Keratinocyte (primary cell): ENCODE results near the gene DNAJB5. TPM values are rescaled to one million over a fixed set of nuclear protein-coding genes. Genes with fewer than 3 reads are reported as not detected.

Source experiments
- DNase-seq: peaks from one replicate; pipeline ENCODE4 v3.0.0-alpha.2; 2011; ENCODE audit warnings: low read depth, missing footprints, low spot score
- FAIRE-seq: peaks from 2 replicates; lab custom pipeline; 2011; peaks lifted over from hg19 to GRCh38; lab: Jason Lieb, UNC
- H2AFZ ChIP-seq: 2 replicates; pipeline ENCODE4 v1.6.0; 2012; ENCODE audit warnings: low read length, control low read depth, inconsistent platforms; ENCODE audit not compliant: control insufficient read depth
- H3K27ac ChIP-seq: 2 replicates; pipeline ENCODE4 v1.5.1; 2011; ENCODE audit warnings: low read length; ENCODE audit not compliant: control insufficient read depth, insufficient read depth
- H3K27me3 ChIP-seq: 3 replicates; pipeline ENCODE4 v1.6.0; 2011; ENCODE audit warnings: low read length; ENCODE audit not compliant: control insufficient read depth, insufficient read depth; ENCODE audit errors: extremely low read depth
- H3K36me3 ChIP-seq, 2 experiments: 2 replicates in 1 of 2; 3 replicates in 1 of 2; pipeline ENCODE4 v1.5.1; 2011; ENCODE audit warnings: low read length in 2 of 2, mild to moderate bottlenecking in 1 of 2; ENCODE audit not compliant: control insufficient read depth in 2 of 2, insufficient read depth in 2 of 2; ENCODE audit errors: extremely low read depth in 1 of 2
- H3K4me1 ChIP-seq: 3 replicates; pipeline ENCODE4 v1.5.1; 2011; ENCODE audit warnings: low read length; ENCODE audit not compliant: control insufficient read depth, insufficient read depth; ENCODE audit errors: extremely low read depth
- H3K4me2 ChIP-seq: 3 replicates; pipeline ENCODE4 v1.6.0; 2011; ENCODE audit warnings: low read depth, low read length; ENCODE audit not compliant: control insufficient read depth, insufficient read depth; ENCODE audit errors: extremely low read depth
- H3K4me3 ChIP-seq, 3 experiments: fragments of 200-600 bp in 1 of 3; sonication (generic) in 1 of 3; 2 replicates in 2 of 3; 3 replicates in 1 of 3; pipeline ENCODE4 v1.5.1; 2011 to 2016; ENCODE audit warnings: low read length in 3 of 3, mild to moderate bottlenecking in 3 of 3, control low read depth in 2 of 3, inconsistent platforms in 1 of 3, low read depth in 1 of 3, mixed read lengths in 1 of 3, mixed run types in 1 of 3, moderate library complexity in 1 of 3; ENCODE audit not compliant: control insufficient read depth in 2 of 3, insufficient read depth in 2 of 3; ENCODE audit errors: extremely low read depth in 1 of 3
- H3K79me2 ChIP-seq: 2 replicates; pipeline ENCODE4 v1.6.0; 2012; ENCODE audit warnings: low read length; ENCODE audit not compliant: control insufficient read depth, insufficient read depth
- H3K9ac ChIP-seq: 3 replicates; pipeline ENCODE4 v1.6.0; 2011; ENCODE audit warnings: low read length; ENCODE audit not compliant: control insufficient read depth, insufficient read depth; ENCODE audit errors: extremely low read depth
- H3K9me1 ChIP-seq: 3 replicates; pipeline ENCODE4 v1.6.0; 2011; ENCODE audit warnings: low read length; ENCODE audit not compliant: control insufficient read depth, insufficient read depth; ENCODE audit errors: extremely low read depth
- H3K9me3 ChIP-seq: 2 replicates; pipeline ENCODE4 v1.5.1; 2012; ENCODE audit warnings: low read depth, low read length; ENCODE audit not compliant: control insufficient read depth
- H4K20me1 ChIP-seq: 3 replicates; pipeline ENCODE4 v1.6.0; 2011; ENCODE audit warnings: low read length; ENCODE audit not compliant: control insufficient read depth, insufficient read depth; ENCODE audit errors: extremely low read depth
- EZH2 ChIP-seq: IDR thresholded peaks from one replicate; pipeline ENCODE4 v1.6.1; 2012; ENCODE audit warnings: inconsistent platforms, mild to moderate bottlenecking, low read length, moderate library complexity
- dilution Hi-C: fragments of 300-500 bp; cut with MboI; formaldehyde crosslinking; loops from one replicate; pipeline ENCODE4 v1.7.0; 2020; ENCODE audit warnings: low sequenced_read_pairs; ENCODE audit not compliant: extremely low pct_ligation_motif_present
- polyA plus RNA-seq, 5 experiments: library from polyadenylated mRNA; depleted of rRNA in 3 of 5; stranded (reverse) in 3 of 5; stranded (forward) in 1 of 5; unstranded in 1 of 5; fragments of >200 nt; gene quantifications; 1 replicate in 1 of 5; 2 replicates in 3 of 5; 3 replicates in 1 of 5; pipeline versions ENCODE4 v1.2.1 to v1.2.3, GENCODE V29; 2011 to 2012; ENCODE audit warnings: missing spikeins in 2 of 5, low read depth in 1 of 5, low replicate concordance in 1 of 5
- TF ChIP-seq, protein P1 (sequence below), 3 experiments: IDR thresholded peaks in 1 of 3; conservative IDR thresholded peaks in 1 of 3; optimal IDR thresholded peaks in 1 of 3; 2 replicates in 2 of 3; 3 replicates in 1 of 3; pipeline versions ENCODE3 to v1.5.1; 2011; ENCODE audit warnings: low read length in 3 of 3, mild to moderate bottlenecking in 3 of 3, moderate library complexity in 2 of 3, control low read depth in 1 of 3, inconsistent platforms in 1 of 3; ENCODE audit not compliant: insufficient read depth in 2 of 3; ENCODE audit errors: extremely low read depth in 1 of 3

The DNAJB5 gene
- polyA plus RNA-seq, 1 donor (not counting 4 experiments of a cell fraction or from before 2014, with no cell fraction given), result 2.4 TPM

DNA sequence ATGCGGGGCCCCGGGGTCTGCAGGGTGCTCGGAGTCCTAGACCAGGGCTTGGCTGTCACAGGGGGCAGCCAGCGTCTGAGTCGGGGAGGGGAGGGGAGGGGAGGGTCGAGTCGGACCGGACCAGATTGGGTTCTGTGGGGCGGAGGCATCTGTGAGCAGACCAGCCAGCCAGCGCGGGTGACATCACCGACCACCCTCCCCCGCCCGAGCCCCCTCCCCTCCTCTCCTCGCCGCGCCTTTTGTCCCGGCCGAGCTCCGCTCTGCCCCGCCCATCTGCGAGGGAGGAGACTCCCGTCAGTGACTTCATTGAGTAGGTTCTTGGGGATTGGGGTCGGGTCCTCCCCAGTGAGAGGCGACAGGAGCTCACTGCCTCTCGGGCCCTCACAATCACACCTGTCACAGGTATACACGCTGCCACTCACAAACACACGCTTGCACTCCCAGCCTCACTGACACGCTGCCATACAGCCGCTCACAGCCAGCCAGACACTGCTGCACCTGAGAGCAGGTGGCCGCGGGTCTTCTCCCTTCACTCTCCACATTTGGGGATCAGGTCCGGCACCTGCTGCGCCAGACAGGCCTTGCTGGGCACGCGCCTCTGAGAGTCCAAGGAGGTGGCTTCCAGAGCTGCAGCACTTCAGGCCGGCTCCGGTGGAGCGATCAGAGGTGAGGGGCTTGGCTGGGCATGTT is 546 bp downstream of the DNAJB5 start:
- dilution Hi-C loops, result no loop called here
- H4K20me1 ChIP-seq, result no peaks in the 10 kb centered on the region
- no peak for DNase-seq
- no peaks in the 10 kb centered on the region for H3K79me2 ChIP-seq
- H3K4me2 ChIP-seq, result peak overlapping the region; percentile 87
- H3K4me1 ChIP-seq, result peaks cover 67% of the 10 kb centered on the region
- peaks cover 3% of the 10 kb centered on the region for H3K9me1 ChIP-seq
- H3K27ac ChIP-seq, result peak overlapping the region; percentile 56
- no peaks in the 10 kb centered on the region for H3K9me3 ChIP-seq
- H3K9ac ChIP-seq, result peak overlapping the region; percentile 76
- H3K36me3 ChIP-seq, result peaks cover 0 to 3% of the 10 kb centered on the region in 2 experiments
- peak overlapping the region; percentile 65 for H2AFZ ChIP-seq
- TF ChIP-seq, protein P1, sequence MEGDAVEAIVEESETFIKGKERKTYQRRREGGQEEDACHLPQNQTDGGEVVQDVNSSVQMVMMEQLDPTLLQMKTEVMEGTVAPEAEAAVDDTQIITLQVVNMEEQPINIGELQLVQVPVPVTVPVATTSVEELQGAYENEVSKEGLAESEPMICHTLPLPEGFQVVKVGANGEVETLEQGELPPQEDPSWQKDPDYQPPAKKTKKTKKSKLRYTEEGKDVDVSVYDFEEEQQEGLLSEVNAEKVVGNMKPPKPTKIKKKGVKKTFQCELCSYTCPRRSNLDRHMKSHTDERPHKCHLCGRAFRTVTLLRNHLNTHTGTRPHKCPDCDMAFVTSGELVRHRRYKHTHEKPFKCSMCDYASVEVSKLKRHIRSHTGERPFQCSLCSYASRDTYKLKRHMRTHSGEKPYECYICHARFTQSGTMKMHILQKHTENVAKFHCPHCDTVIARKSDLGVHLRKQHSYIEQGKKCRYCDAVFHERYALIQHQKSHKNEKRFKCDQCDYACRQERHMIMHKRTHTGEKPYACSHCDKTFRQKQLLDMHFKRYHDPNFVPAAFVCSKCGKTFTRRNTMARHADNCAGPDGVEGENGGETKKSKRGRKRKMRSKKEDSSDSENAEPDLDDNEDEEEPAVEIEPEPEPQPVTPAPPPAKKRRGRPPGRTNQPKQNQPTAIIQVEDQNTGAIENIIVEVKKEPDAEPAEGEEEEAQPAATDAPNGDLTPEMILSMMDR (optimal IDR thresholded peaks at IDR 0.05 in 1 of 3, IDR thresholded peaks at IDR 0.05 in 1 of 3, conservative IDR thresholded peaks at IDR 0.05 in 1 of 3; ENCODE audit: extremely low read depth in 1 of 3, insufficient read depth in 2 of 3, low read length in 3 of 3), result no peak
- TF ChIP-seq EZH2, result no peak
- FAIRE-seq, result no peak
- H3K4me3 ChIP-seq, result peak overlapping the region; percentile 60 to 81 (median 74)
- H3K27me3 ChIP-seq, result no peaks in the 10 kb centered on the region

DNA sequence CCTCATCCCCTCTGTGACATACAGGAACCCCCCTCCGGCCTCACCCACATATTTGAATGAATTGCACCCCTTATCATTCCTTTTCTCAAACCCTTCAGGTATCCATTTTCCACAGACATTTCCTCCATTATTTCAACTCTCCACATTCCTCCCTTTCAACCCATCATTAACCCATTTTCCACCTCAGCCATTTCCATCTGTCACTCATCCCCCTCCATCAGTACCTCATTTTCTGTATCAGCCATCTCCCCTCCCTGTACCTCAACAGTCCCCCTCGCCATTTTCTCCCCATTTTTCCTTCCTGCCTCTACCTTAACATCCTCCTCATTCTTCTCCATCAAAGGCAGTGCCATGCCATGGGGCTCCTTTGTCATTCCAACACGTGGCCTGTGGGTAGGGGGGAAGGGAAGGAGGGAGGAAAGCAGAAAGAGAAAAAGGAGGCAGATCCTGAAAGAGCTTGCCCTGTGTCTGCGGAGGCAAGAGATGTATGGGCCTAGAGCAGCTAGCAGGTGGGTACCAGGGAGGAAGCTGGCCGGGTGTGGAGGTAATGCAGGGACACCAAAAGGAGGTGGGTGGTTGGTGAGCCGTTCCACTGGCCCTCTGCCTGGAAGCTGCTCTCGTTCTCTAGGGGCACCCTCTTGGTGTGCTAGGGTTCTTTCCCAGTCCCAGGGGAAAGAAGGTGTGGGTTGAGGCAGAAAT is 1.5 kb downstream of the DNAJB5 start:
- Histone ChIP-seq H3K36me3 (peaks cover 0 to 5% of the 10 kb centered on the region in 2 experiments), H3K4me2 (no peak overlapping the region), H4K20me1 (no peaks in the 10 kb centered on the region), H3K9me1 (peaks cover 3% of the 10 kb centered on the region), H3K4me3 (no peak overlapping the region), H3K27me3 (no peaks in the 10 kb centered on the region), H2AFZ (no peak overlapping the region), H3K9ac (no peak overlapping the region), H3K9me3 (no peaks in the 10 kb centered on the region), H3K27ac (no peak overlapping the region), H3K79me2 (no peaks in the 10 kb centered on the region), H3K4me1 (peaks cover 76% of the 10 kb centered on the region)
- no peak for FAIRE-seq
- TF ChIP-seq EZH2, result no peak
- TF ChIP-seq, protein P1 (optimal IDR thresholded peaks at IDR 0.05 in 1 of 3, IDR thresholded peaks at IDR 0.05 in 1 of 3, conservative IDR thresholded peaks at IDR 0.05 in 1 of 3; ENCODE audit: extremely low read depth in 1 of 3, insufficient read depth in 2 of 3, low read length in 3 of 3), result no peak
- dilution Hi-C loops, result no loop called here
- DNase-seq, result no peak
